Measurements from ENCODE around the gene LPAR1. TPM values are rescaled to one million over a fixed set of nuclear protein-coding genes. Genes with fewer than 3 reads are reported as not detected.

LPAR1 gene
- total and polyA plus RNA-seq, 9 donors = 39.3 to 74.9 (median 51.8) TPM

GRCh38 chr9:110928599-110928998 is 109.7 kb downstream of the LPAR1 start:
- DNase-seq = peak; percentile 79

GRCh38 chr9:110926828-110927487 is 111.3 kb downstream of the LPAR1 start:
- 32% methylated on average over 3 of the region's 10 CpGs for WGBS (ENCODE audit: insufficient coverage)

More at GRCh38 chr9:110928599-110928998, 109.7 kb downstream of the LPAR1 start:
- H3K4me3 ChIP-seq (ENCODE audit: low read length) = no peak overlapping the region
- no peaks in the 10 kb centered on the region for H3K9me3 ChIP-seq (replicated peaks; ENCODE audit: control insufficient read depth, low read depth, low read length)
- 48% methylated on average over 2 of the region's 2 CpGs for WGBS (ENCODE audit: insufficient coverage)
- H3K36me3 ChIP-seq (ENCODE audit: control insufficient read depth, insufficient read depth, low read length) = no peaks in the 10 kb centered on the region
- H3K27ac ChIP-seq (ENCODE audit: low read length) = no peak overlapping the region
- H3K4me1 ChIP-seq (ENCODE audit: control insufficient read depth, insufficient read depth, low read length) = peaks cover 4% of the 10 kb centered on the region
- no peaks in the 10 kb centered on the region for H3K27me3 ChIP-seq (ENCODE audit: control insufficient read depth, insufficient read depth, low read length)

GRCh38 chr9:110923601-110924000 is 114.7 kb downstream of the LPAR1 start:
- peaks cover 3% of the 10 kb centered on the region for H3K9me3 ChIP-seq (replicated peaks; ENCODE audit: control insufficient read depth, low read depth, low read length)
- DNase-seq = no peak
- WGBS (ENCODE audit: insufficient coverage) = 100% methylated on average over 1 of the region's 5 CpGs
- H3K4me1 ChIP-seq (ENCODE audit: control insufficient read depth, insufficient read depth, low read length) = peaks cover 10% of the 10 kb centered on the region
- H3K4me3 ChIP-seq (ENCODE audit: low read length) = no peak overlapping the region
- no peaks in the 10 kb centered on the region for H3K36me3 ChIP-seq (ENCODE audit: control insufficient read depth, insufficient read depth, low read length)
- no peaks in the 10 kb centered on the region for H3K27me3 ChIP-seq (ENCODE audit: control insufficient read depth, insufficient read depth, low read length)
- no peak overlapping the region for H3K27ac ChIP-seq (ENCODE audit: low read length)

More at GRCh38 chr9:110926828-110927487, 111.3 kb downstream of the LPAR1 start:
- Histone ChIP-seq H3K4me1 (ENCODE audit: control insufficient read depth, insufficient read depth, low read length) (peaks cover 4% of the 10 kb centered on the region), H3K4me3 (ENCODE audit: low read length) (no peak overlapping the region), H3K27me3 (ENCODE audit: control insufficient read depth, insufficient read depth, low read length) (no peaks in the 10 kb centered on the region), H3K27ac (ENCODE audit: low read length) (peak overlapping the region; percentile 29), H3K9me3 (replicated peaks; ENCODE audit: control insufficient read depth, low read depth, low read length) (no peaks in the 10 kb centered on the region), H3K36me3 (ENCODE audit: control insufficient read depth, insufficient read depth, low read length) (no peaks in the 10 kb centered on the region)
- peak; percentile 71 for DNase-seq

- Histone ChIP-seq H3K9me3 (replicated peaks; ENCODE audit: control insufficient read depth, low read depth, low read length) (peaks cover 3% of the 10 kb centered on the region), H3K27ac (ENCODE audit: low read length) (no peak overlapping the region), H3K4me1 (ENCODE audit: control insufficient read depth, insufficient read depth, low read length) (peaks cover 10% of the 10 kb centered on the region), H3K27me3 (ENCODE audit: control insufficient read depth, insufficient read depth, low read length) (no peaks in the 10 kb centered on the region), H3K36me3 (ENCODE audit: control insufficient read depth, insufficient read depth, low read length) (no peaks in the 10 kb centered on the region), H3K4me3 (ENCODE audit: low read length) (no peak overlapping the region)
- no peak for DNase-seq
- WGBS (ENCODE audit: insufficient coverage) = no CpG with 5 or more reads among the region's 3 CpGs
Observed at GRCh38 chr9:110922145-110922544, 116.1 kb downstream of the LPAR1 start.

- DNase-seq = no peak
- Histone ChIP-seq H3K27ac (ENCODE audit: low read length) (no peak overlapping the region), H3K9me3 (replicated peaks; ENCODE audit: control insufficient read depth, low read depth, low read length) (peaks cover 3% of the 10 kb centered on the region), H3K4me1 (ENCODE audit: control insufficient read depth, insufficient read depth, low read length) (peaks cover 8% of the 10 kb centered on the region), H3K4me3 (ENCODE audit: low read length) (no peak overlapping the region), H3K27me3 (ENCODE audit: control insufficient read depth, insufficient read depth, low read length) (no peaks in the 10 kb centered on the region), H3K36me3 (ENCODE audit: control insufficient read depth, insufficient read depth, low read length) (no peaks in the 10 kb centered on the region)
- WGBS (ENCODE audit: insufficient coverage) = 92% methylated on average over 2 of the region's 5 CpGs
Observed at GRCh38 chr9:110921705-110922104, 116.6 kb downstream of the LPAR1 start.

GRCh38 chr9:110919609-110920008 is 118.7 kb downstream of the LPAR1 start:
- Histone ChIP-seq H3K4me3 (ENCODE audit: low read length) (no peak overlapping the region), H3K36me3 (ENCODE audit: control insufficient read depth, insufficient read depth, low read length) (no peaks in the 10 kb centered on the region), H3K27ac (ENCODE audit: low read length) (peak overlapping the region; percentile 48), H3K4me1 (ENCODE audit: control insufficient read depth, insufficient read depth, low read length) (peaks cover 6% of the 10 kb centered on the region), H3K9me3 (replicated peaks; ENCODE audit: control insufficient read depth, low read depth, low read length) (peaks cover 3% of the 10 kb centered on the region), H3K27me3 (ENCODE audit: control insufficient read depth, insufficient read depth, low read length) (no peaks in the 10 kb centered on the region)
- 21% methylated on average over 2 of the region's 3 CpGs for WGBS (ENCODE audit: insufficient coverage)
- DNase-seq = peak; percentile 92

GRCh38 chr9:110919050-110919435 is 119.2 kb downstream of the LPAR1 start:
- 100% methylated on average over 1 of the region's 3 CpGs for WGBS (ENCODE audit: insufficient coverage)
- DNase-seq = no peak
- Histone ChIP-seq H3K36me3 (ENCODE audit: control insufficient read depth, insufficient read depth, low read length) (no peaks in the 10 kb centered on the region), H3K27ac (ENCODE audit: low read length) (peak overlapping the region; percentile 48), H3K4me1 (ENCODE audit: control insufficient read depth, insufficient read depth, low read length) (peaks cover 6% of the 10 kb centered on the region), H3K4me3 (ENCODE audit: low read length) (no peak overlapping the region), H3K9me3 (replicated peaks; ENCODE audit: control insufficient read depth, low read depth, low read length) (peaks cover 3% of the 10 kb centered on the region), H3K27me3 (ENCODE audit: control insufficient read depth, insufficient read depth, low read length) (no peaks in the 10 kb centered on the region)

GRCh38 chr9:110918316-110919049 is 119.8 kb downstream of the LPAR1 start:
- Histone ChIP-seq H3K27ac (ENCODE audit: low read length) (peak overlapping the region; percentile 15), H3K4me3 (ENCODE audit: low read length) (no peak overlapping the region)
- DNase-seq = peak; percentile 33

GRCh38 chr9:110916403-110916802 is 121.9 kb downstream of the LPAR1 start:
- H3K9me3 ChIP-seq (replicated peaks; ENCODE audit: control insufficient read depth, low read depth, low read length) = peaks cover 3% of the 10 kb centered on the region
- no peaks in the 10 kb centered on the region for H3K36me3 ChIP-seq (ENCODE audit: control insufficient read depth, insufficient read depth, low read length)
- H3K27ac ChIP-seq (ENCODE audit: low read length) = no peak overlapping the region
- WGBS (ENCODE audit: insufficient coverage) = no CpG with 5 or more reads among the region's 2 CpGs
- no peaks in the 10 kb centered on the region for H3K27me3 ChIP-seq (ENCODE audit: control insufficient read depth, insufficient read depth, low read length)
- DNase-seq = peak; percentile 79
- no peak overlapping the region for H3K4me3 ChIP-seq (ENCODE audit: low read length)
- peaks cover 6% of the 10 kb centered on the region for H3K4me1 ChIP-seq (ENCODE audit: control insufficient read depth, insufficient read depth, low read length)

More at GRCh38 chr9:110918316-110919049, 119.8 kb downstream of the LPAR1 start:
- WGBS (ENCODE audit: insufficient coverage) = 80% methylated on average over 1 of the region's 1 CpG
- no peaks in the 10 kb centered on the region for H3K36me3 ChIP-seq (ENCODE audit: control insufficient read depth, insufficient read depth, low read length)
- peaks cover 3% of the 10 kb centered on the region for H3K9me3 ChIP-seq (replicated peaks; ENCODE audit: control insufficient read depth, low read depth, low read length)
- H3K4me1 ChIP-seq (ENCODE audit: control insufficient read depth, insufficient read depth, low read length) = peaks cover 6% of the 10 kb centered on the region
- H3K27me3 ChIP-seq (ENCODE audit: control insufficient read depth, insufficient read depth, low read length) = no peaks in the 10 kb centered on the region

- H3K27ac ChIP-seq (ENCODE audit: low read length) = no peak overlapping the region
- H3K36me3 ChIP-seq (ENCODE audit: control insufficient read depth, insufficient read depth, low read length) = peaks cover 3% of the 10 kb centered on the region
- no peak overlapping the region for H3K4me3 ChIP-seq (ENCODE audit: low read length)
- H3K9me3 ChIP-seq (replicated peaks; ENCODE audit: control insufficient read depth, low read depth, low read length) = peaks cover 22% of the 10 kb centered on the region
- WGBS (ENCODE audit: insufficient coverage) = no CpG with 5 or more reads among the region's 7 CpGs
- H3K27me3 ChIP-seq (ENCODE audit: control insufficient read depth, insufficient read depth, low read length) = no peaks in the 10 kb centered on the region
- no peak for DNase-seq
- no peaks in the 10 kb centered on the region for H3K4me1 ChIP-seq (ENCODE audit: control insufficient read depth, insufficient read depth, low read length)
Observed at GRCh38 chr9:110912419-110913291, 125.6 kb downstream of the LPAR1 start.
